Chondrocyte (in vitro differentiated cells): ENCODE data around the gene PRDX3. TPM values are rescaled to one million over a fixed set of nuclear protein-coding genes. Genes with fewer than 3 reads are reported as not detected.
A peak's percentile ranks its signal among the peaks of the same experiment; 100 is the strongest.

Experiments used
- DNase-seq: peaks from one replicate; pipeline ENCODE4 v3.0.0; 2021; ENCODE audit warnings: mixed read lengths, low spot score
- H3K27ac Mint-ChIP-seq: one replicate; pipeline ENCODE4 v1.8.0; 2021; ENCODE audit warnings: mild to moderate bottlenecking, moderate library complexity, mixed read lengths; ENCODE audit not compliant: unreplicated experiment
- H3K27me3 Mint-ChIP-seq: 2 replicates; pipeline ENCODE4 v1.8.0; 2021; ENCODE audit warnings: low read depth, mixed read lengths
- H3K36me3 Mint-ChIP-seq: 2 replicates; pipeline ENCODE4 v1.8.0; 2021; ENCODE audit warnings: low read depth, mixed read lengths
- H3K4me1 Mint-ChIP-seq: 2 replicates; pipeline ENCODE4 v1.8.0; 2021; ENCODE audit warnings: low read depth, mild to moderate bottlenecking, mixed read lengths
- H3K4me3 Mint-ChIP-seq: one replicate; pipeline ENCODE4 v1.8.0; 2021; ENCODE audit warnings: mild to moderate bottlenecking, moderate library complexity, mixed read lengths; ENCODE audit not compliant: unreplicated experiment
- H3K9me3 Mint-ChIP-seq: 2 replicates; pipeline ENCODE4 v1.8.0; 2021; ENCODE audit warnings: low read depth, mixed read lengths
- CTCF ChIP-seq: fragments of 200-600 bp; sonication (generic); IDR thresholded peaks from 2 replicates; pipeline ENCODE4 v1.5.0; 2021; ENCODE audit warnings: antibody characterized with exemption, mild to moderate bottlenecking, moderate library complexity
- total RNA-seq: library from RNA; stranded (reverse); gene quantifications from 3 replicates; pipeline ENCODE4 v1.2.1, GENCODE V29; 2021

Gene PRDX3
- total RNA-seq, 1 donor from 2014 or later: 79.2 TPM

GRCh38 chr10:119198438-119198837 is 19.8 kb upstream of the PRDX3 start:
- H3K9me3 Mint-ChIP-seq: no peaks in the 10 kb centered on the region
- H3K27ac Mint-ChIP-seq: no peak overlapping the region
- H3K4me1 Mint-ChIP-seq: peaks cover 7% of the 10 kb centered on the region
- no peaks in the 10 kb centered on the region for H3K36me3 Mint-ChIP-seq
- H3K4me3 Mint-ChIP-seq: no peak overlapping the region
- H3K27me3 Mint-ChIP-seq: peaks cover 9% of the 10 kb centered on the region
- DNase-seq: no peak
- TF ChIP-seq CTCF: peak; percentile 62

- H3K9me3 Mint-ChIP-seq: no peaks in the 10 kb centered on the region
- H3K4me1 Mint-ChIP-seq: peaks cover 5% of the 10 kb centered on the region
Measured at GRCh38 chr10:119197921-119198320, 19.3 kb upstream of the PRDX3 start.

GRCh38 chr10:119191881-119192280 is 13.3 kb upstream of the PRDX3 start:
- Mint-ChIP-seq H3K4me3 (no peak overlapping the region), H3K9me3 (no peaks in the 10 kb centered on the region), H3K27ac (no peak overlapping the region), H3K27me3 (no peaks in the 10 kb centered on the region), H3K4me1 (peaks cover 5% of the 10 kb centered on the region), H3K36me3 (no peaks in the 10 kb centered on the region)
- TF ChIP-seq CTCF: no peak
- no peak for DNase-seq

More at GRCh38 chr10:119197921-119198320, 19.3 kb upstream of the PRDX3 start:
- no peak for TF ChIP-seq CTCF
- Mint-ChIP-seq H3K4me3 (no peak overlapping the region), H3K27ac (no peak overlapping the region), H3K27me3 (peaks cover 9% of the 10 kb centered on the region), H3K36me3 (no peaks in the 10 kb centered on the region)
- no peak for DNase-seq

- Mint-ChIP-seq H3K27ac (no peak overlapping the region), H3K9me3 (no peaks in the 10 kb centered on the region), H3K27me3 (no peaks in the 10 kb centered on the region), H3K36me3 (no peaks in the 10 kb centered on the region), H3K4me3 (no peak overlapping the region), H3K4me1 (peaks cover 5% of the 10 kb centered on the region)
- no peak for TF ChIP-seq CTCF
- no peak for DNase-seq
Measured at GRCh38 chr10:119190954-119191785, 12.6 kb upstream of the PRDX3 start.

- Mint-ChIP-seq H3K4me1 (peaks cover 5% of the 10 kb centered on the region), H3K36me3 (no peaks in the 10 kb centered on the region), H3K9me3 (no peaks in the 10 kb centered on the region), H3K27ac (no peak overlapping the region), H3K4me3 (no peak overlapping the region), H3K27me3 (no peaks in the 10 kb centered on the region)
- TF ChIP-seq CTCF: no peak
- no peak for DNase-seq
Measured at GRCh38 chr10:119190353-119190752, 11.7 kb upstream of the PRDX3 start.
